CD4-positive, CD25-positive, alpha-beta regulatory T cell (primary cell): ENCODE measurements around the gene GNMT. TPM values are rescaled to one million over a fixed set of nuclear protein-coding genes. Genes with fewer than 3 reads are reported as not detected.

Experiments
- ATAC-seq, 2 donors: fragments of 150-1000 bp; cut with Tn5 transposase; one replicate each; pipeline ENCODE4 v1.10.0; 2021; ENCODE audit warnings: low read depth in 2 of 2, moderate number of reproducible peaks in 2 of 2, moderate library complexity in 1 of 2
- DNase-seq, 3 donors: peaks; one replicate each; pipeline versions ENCODE4 v3.0.0 to v3.0.0-alpha.2; 2012 to 2022; ENCODE audit warnings: mixed read lengths in 1 of 3
- H3K27ac ChIP-seq: one replicate; pipeline ENCODE4 v1.7.0; 2013; ENCODE audit warnings: mild to moderate bottlenecking, low read length; ENCODE audit not compliant: insufficient read depth, poor library complexity, severe bottlenecking
- H3K27me3 ChIP-seq: one replicate; pipeline ENCODE4 v1.7.0; 2013; ENCODE audit warnings: low read length; ENCODE audit not compliant: control insufficient read depth, insufficient read depth
- H3K36me3 ChIP-seq: one replicate; pipeline ENCODE4 v1.7.0; 2013; ENCODE audit warnings: mild to moderate bottlenecking, low read length, moderate library complexity; ENCODE audit not compliant: control insufficient read depth, insufficient read depth
- H3K4me1 ChIP-seq: 2 replicates; pipeline ENCODE4 v1.7.0; 2013; ENCODE audit warnings: mild to moderate bottlenecking, low read length; ENCODE audit not compliant: insufficient read depth, control insufficient read depth, poor library complexity, severe bottlenecking
- H3K4me3 ChIP-seq: one replicate; pipeline ENCODE4 v1.7.0; 2013; ENCODE audit warnings: low read depth, mild to moderate bottlenecking, low read length, moderate library complexity
- H3K9me3 ChIP-seq, 2 experiments: 1 replicate in 1 of 2; 2 replicates in 1 of 2; pipeline ENCODE4 v1.7.0; 2013; ENCODE audit warnings: low read length in 2 of 2, mild to moderate bottlenecking in 1 of 2, moderate library complexity in 1 of 2; ENCODE audit not compliant: control insufficient read depth in 2 of 2
- H3K27ac Mint-ChIP-seq, 3 donors: one replicate each; pipeline ENCODE4 v1.8.0; 2020 to 2022; ENCODE audit warnings: mild to moderate bottlenecking in 3 of 3, mixed read lengths in 3 of 3, moderate library complexity in 2 of 3
- H3K27me3 Mint-ChIP-seq: one replicate; pipeline ENCODE4 v1.8.0; 2022; ENCODE audit warnings: mild to moderate bottlenecking, mixed read lengths
- H3K36me3 Mint-ChIP-seq: one replicate; pipeline ENCODE4 v1.8.0; 2020; ENCODE audit warnings: mixed read lengths
- H3K4me1 Mint-ChIP-seq, 4 donors: one replicate each; pipeline ENCODE4 v1.8.0; 2020 to 2022; ENCODE audit warnings: mixed read lengths in 4 of 4, mild to moderate bottlenecking in 1 of 4
- H3K4me3 Mint-ChIP-seq, 4 donors: one replicate each; pipeline ENCODE4 v1.8.0; 2020 to 2022; ENCODE audit warnings: mild to moderate bottlenecking in 4 of 4, mixed read lengths in 4 of 4, moderate library complexity in 3 of 4
- H3K9me3 Mint-ChIP-seq, 7 donors: one replicate each; pipeline ENCODE4 v1.8.0; 2020 to 2022; ENCODE audit warnings: mixed read lengths in 7 of 7, mild to moderate bottlenecking in 3 of 7, moderate library complexity in 2 of 7
- polyA plus RNA-seq, 4 donors: library from polyadenylated mRNA; unstranded; fragments of 300-500 nt; fragmentation: Illumina TruSeq; gene quantifications; one replicate each; pipeline ENCODE4 v1.2.3, GENCODE V29; 2021
- total RNA-seq: library from RNA; stranded (reverse); gene quantifications from one replicate; pipeline ENCODE4 v1.2.3, GENCODE V29; 2022

The GNMT gene
- total and polyA plus RNA-seq, 5 donors from 2014 or later = 0.22 to 0.99 TPM; not detected in 3

DNA sequence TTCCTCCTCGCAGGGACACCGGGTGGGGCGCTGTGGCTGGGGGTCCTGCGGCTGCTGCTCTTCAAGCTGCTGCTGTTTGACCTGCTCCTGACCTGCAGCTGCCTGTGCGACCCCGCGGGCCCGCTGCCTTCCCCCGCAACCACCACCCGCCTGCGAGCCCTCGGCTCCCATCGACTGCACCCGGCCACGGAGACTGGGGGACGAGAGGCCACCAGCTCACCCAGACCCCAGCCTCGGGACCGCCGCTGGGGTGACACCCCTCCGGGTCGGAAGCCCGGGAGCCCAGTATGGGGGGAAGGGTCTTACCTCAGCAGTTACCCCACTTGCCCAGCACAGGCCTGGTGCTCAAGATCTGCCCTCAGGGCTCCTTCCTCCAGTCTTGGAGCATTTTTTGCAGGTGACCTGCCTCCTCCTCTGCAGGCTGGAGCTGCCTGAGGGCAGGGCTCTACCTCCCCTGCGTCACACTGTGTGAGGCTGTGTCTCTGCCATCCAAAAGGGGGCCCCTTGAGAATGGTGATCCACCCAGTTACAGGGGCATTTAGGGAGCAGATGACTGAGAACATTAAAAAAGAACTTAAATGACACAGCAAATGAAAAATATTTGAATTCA is 35.2 kb upstream of the GNMT start:
- Histone ChIP-seq H3K27ac (no peak overlapping the region), H3K4me3 (no peak overlapping the region), H3K27me3 (no peaks in the 10 kb centered on the region), H3K9me3 (no peaks in the 10 kb centered on the region), H3K36me3 (no peaks in the 10 kb centered on the region), H3K4me1 (peaks cover 22% of the 10 kb centered on the region)
- peak overlapping the region in 1 of 4 donors; percentile 41 for H3K4me3 Mint-ChIP-seq
- DNase-seq = no peak
- no peaks in the 10 kb centered on the region for H3K27me3 Mint-ChIP-seq
- no peak for ATAC-seq
- H3K27ac Mint-ChIP-seq = peak overlapping the region in 1 of 3 donors; percentile 92
- H3K4me1 Mint-ChIP-seq = peaks cover 6 to 18% (median 12%) of the 10 kb centered on the region in 4 donors
- H3K36me3 Mint-ChIP-seq = no peaks in the 10 kb centered on the region
- peaks cover 0 to 1% (median 0%) of the 10 kb centered on the region in 7 donors for H3K9me3 Mint-ChIP-seq

DNA sequence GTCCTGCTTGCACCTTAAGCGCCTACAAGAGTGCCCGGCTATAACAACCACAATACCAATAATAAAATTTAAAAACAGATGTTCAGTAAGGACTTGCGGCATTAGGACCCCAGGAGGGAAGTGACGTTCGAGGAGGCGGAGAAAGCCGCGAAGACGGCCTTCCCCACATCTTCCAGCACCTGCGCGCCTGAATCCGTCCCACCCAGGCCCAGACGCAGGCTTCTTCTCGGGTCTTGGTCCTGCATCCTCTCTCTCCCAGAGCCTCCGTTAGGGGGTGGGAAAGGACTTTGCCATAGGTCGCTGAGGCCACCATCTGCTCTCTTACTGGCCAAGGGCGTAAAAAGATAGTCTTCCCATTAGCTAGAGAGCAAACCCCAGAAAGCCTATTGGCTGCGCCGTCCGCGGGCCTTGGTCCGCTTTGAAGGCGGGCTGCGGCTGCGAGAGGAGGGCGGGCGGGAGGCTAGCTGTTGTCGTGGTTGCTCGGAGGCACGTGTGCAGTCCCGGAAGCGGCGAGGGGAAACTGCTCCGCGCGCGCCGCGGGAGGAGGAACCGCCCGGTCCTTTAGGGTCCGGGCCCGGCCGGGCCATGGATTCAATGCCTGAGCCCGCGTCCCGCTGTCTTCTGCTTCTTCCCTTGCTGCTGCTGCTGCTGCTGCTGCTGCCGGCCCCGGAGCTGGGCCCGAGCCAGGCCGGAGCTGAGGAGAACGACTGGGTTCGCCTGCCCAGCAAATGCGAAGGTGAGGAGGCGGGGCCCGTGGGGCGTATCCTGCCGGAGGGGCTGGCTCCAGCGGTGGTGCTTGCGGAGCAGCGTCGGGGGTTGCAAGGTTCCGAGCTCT is 31.4 kb upstream of the GNMT start, which contains the start of gene CNPY3:
TSS of gene CNPY3 (plus strand) at position 495 of the 835 bp plus-strand sequence. CDS start at position 586, 91 bp downstream.
- ATAC-seq = peak; percentile 87 to 89
- Histone ChIP-seq H3K4me3 (peak within 1 kb of the TSS; percentile 96), H3K4me1 (peaks cover 60% of the 10 kb centered on the region), H3K36me3 (peaks cover 18% of the 10 kb centered on the region), H3K9me3 (no peaks in the 10 kb centered on the region), H3K27ac (peak within 1 kb of the TSS; percentile 97), H3K27me3 (no peaks in the 10 kb centered on the region)
- H3K9me3 Mint-ChIP-seq = peaks cover 0 to 1% (median 0%) of the 10 kb centered on the region in 7 donors
- peaks cover 18 to 55% (median 32%) of the 10 kb centered on the region in 4 donors for H3K4me1 Mint-ChIP-seq
- no peaks in the 10 kb centered on the region for H3K27me3 Mint-ChIP-seq
- peak within 1 kb of the TSS; percentile 96 to 100 (median 99) for H3K4me3 Mint-ChIP-seq
- peak within 1 kb of the TSS; percentile 98 to 100 (median 100) for H3K27ac Mint-ChIP-seq
- H3K36me3 Mint-ChIP-seq = peaks cover 16% of the 10 kb centered on the region
- DNase-seq = peak; percentile 91 to 99 (median 95)

DNA sequence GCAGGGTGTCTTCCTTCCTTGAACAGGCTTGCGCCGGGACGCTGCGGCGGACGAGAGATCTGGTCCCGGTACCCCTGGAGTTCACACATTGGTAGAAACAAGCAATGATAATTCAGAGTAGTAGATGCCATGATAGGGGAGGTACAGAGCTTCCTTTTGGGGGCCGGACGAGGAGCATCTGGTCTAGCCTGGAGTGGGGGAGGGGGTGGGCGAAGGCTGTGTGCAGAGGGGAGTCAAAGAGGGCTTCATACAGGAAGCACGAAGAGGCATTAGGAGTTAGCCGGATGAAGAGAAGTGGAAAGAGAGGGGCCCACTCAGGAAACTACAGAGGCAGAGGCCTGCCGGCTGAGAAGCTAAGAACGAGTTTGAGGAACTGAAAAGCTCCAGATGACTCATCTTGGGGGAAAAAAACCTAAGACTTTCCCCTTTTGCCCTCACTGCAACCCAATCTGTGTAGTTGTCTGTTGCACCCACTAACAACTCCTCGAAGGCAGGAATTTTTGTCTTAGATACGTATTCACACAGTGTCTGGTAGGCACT is 30.7 kb upstream of the GNMT start:
- no peaks in the 10 kb centered on the region for H3K27me3 ChIP-seq
- peaks cover 60% of the 10 kb centered on the region for H3K4me1 ChIP-seq
- H3K4me3 ChIP-seq = peak overlapping the region; percentile 92
- Mint-ChIP-seq H3K4me1 (peaks cover 18 to 60% (median 34%) of the 10 kb centered on the region in 4 donors), H3K4me3 (peak overlapping the region; percentile 96 to 100 (median 99)), H3K36me3 (peaks cover 16% of the 10 kb centered on the region), H3K27ac (peak overlapping the region; percentile 98 to 100 (median 100)), H3K27me3 (no peaks in the 10 kb centered on the region), H3K9me3 (peaks cover 0 to 1% (median 0%) of the 10 kb centered on the region in 7 donors)
- peaks cover 23% of the 10 kb centered on the region for H3K36me3 ChIP-seq
- DNase-seq = peak in 2 of 3 donors; percentile 45 to 78
- peak overlapping the region; percentile 97 for H3K27ac ChIP-seq
- peak; percentile 8 for ATAC-seq
- H3K9me3 ChIP-seq = no peaks in the 10 kb centered on the region

DNA sequence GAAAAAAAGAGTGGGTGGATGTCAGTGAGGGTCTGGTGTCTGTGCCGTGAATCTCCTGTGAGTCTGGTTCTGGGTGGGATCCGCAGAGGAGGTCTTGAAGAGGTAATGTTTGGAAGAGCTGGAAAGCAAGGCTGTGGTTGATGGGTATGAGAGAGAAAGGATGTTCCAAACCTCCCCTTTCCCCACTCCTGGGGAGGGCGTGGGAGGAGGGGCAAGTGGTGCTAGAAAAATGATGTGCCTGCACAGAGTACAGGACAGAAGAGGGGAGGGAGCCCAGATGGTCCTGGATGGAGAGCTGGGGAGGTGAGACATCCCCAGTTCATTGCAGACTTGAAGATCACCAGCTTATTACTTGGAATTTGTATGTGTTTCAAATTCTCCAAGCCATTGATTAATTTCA is 28.1 kb upstream of the GNMT start:
- Histone ChIP-seq H3K27ac (peak overlapping the region; percentile 97), H3K4me3 (peak overlapping the region; percentile 37), H3K9me3 (no peaks in the 10 kb centered on the region), H3K27me3 (no peaks in the 10 kb centered on the region), H3K4me1 (peaks cover 57% of the 10 kb centered on the region), H3K36me3 (peaks cover 48% of the 10 kb centered on the region)
- Mint-ChIP-seq H3K27me3 (no peaks in the 10 kb centered on the region), H3K36me3 (peaks cover 29% of the 10 kb centered on the region), H3K27ac (peak overlapping the region; percentile 82 to 93 (median 90)), H3K4me1 (peaks cover 18 to 70% (median 38%) of the 10 kb centered on the region in 4 donors), H3K9me3 (peaks cover 0 to 1% (median 0%) of the 10 kb centered on the region in 7 donors), H3K4me3 (peak overlapping the region; percentile 10 to 100 (median 71))
- no peak for ATAC-seq
- DNase-seq = no peak

DNA sequence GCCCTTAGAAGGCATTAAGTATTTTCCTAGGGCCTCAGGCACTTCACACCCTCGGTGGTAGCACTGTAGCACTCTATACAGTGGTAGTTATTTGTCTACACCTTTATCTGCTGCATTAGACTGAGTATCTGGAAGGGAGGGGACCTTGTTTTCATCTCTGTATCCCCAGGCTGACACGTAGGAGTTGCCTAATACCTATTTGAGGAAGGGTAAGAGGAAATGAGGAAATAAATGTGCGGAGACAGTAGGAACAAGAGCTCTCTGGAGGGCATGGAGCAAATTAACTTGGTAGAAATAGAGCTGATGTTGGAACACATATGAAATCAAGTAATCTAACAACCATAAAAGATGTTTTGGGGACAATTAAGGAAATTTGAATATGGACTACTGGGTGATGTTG is 27.3 kb upstream of the GNMT start:
- Mint-ChIP-seq H3K4me3 (peak overlapping the region; percentile 10 to 100 (median 80)), H3K9me3 (peaks cover 0 to 1% (median 0%) of the 10 kb centered on the region in 7 donors), H3K4me1 (peaks cover 23 to 70% (median 42%) of the 10 kb centered on the region in 4 donors), H3K27ac (peak overlapping the region; percentile 64 to 93 (median 82)), H3K27me3 (no peaks in the 10 kb centered on the region), H3K36me3 (peaks cover 34% of the 10 kb centered on the region)
- Histone ChIP-seq H3K4me3 (peak overlapping the region; percentile 37), H3K4me1 (peaks cover 55% of the 10 kb centered on the region), H3K27me3 (no peaks in the 10 kb centered on the region), H3K9me3 (no peaks in the 10 kb centered on the region), H3K27ac (no peak overlapping the region), H3K36me3 (peaks cover 56% of the 10 kb centered on the region)
- ATAC-seq (no peak), DNase-seq (no peak)

DNA sequence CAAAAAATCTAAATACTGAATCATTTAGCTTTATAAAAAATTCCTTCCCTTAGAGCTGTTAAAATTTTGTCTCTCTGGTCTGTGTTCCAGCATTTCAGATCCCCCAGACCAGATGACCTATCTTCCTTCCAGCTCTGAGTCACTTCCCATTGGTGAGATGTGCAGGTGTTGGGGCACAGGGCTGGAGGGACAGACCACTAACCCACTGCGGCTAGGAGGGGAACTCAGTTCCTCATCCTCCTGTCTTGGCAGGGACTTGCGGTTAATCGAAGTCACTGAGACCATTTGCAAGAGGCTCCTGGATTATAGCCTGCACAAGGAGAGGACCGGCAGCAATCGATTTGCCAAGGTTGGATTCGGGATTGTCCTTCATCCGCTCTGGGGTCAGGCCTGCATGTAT is 25.2 kb upstream of the GNMT start:
- peaks cover 75% of the 10 kb centered on the region for H3K36me3 ChIP-seq
- H3K27ac Mint-ChIP-seq = peak overlapping the region in 2 of 3 donors; percentile 29 to 65

DNA sequence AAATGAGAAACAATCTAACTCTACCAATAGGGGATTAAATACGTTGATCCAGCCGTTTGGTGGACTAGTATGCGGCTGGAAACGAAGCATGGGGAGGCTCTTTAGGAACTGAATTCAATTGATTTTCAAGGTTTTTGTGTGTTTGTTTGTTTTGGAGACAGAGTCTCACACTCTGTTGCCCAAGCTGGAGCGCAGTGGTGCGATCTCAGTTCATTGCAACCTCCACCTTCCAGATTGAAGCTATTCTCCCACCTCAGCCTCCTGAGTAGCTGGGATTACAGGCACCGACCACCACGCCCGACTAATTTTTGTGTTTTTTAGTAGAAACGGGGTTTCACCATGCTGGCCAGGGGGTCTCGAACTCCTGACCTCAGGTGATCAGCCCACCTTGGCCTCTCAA is 24.2 kb upstream of the GNMT start:
- H3K36me3 Mint-ChIP-seq = peaks cover 41% of the 10 kb centered on the region
- H3K4me3 Mint-ChIP-seq = no peak overlapping the region
- no peak for ATAC-seq
- Histone ChIP-seq H3K27ac (no peak overlapping the region), H3K36me3 (peaks cover 83% of the 10 kb centered on the region), H3K4me3 (no peak overlapping the region), H3K9me3 (no peaks in the 10 kb centered on the region), H3K4me1 (peaks cover 28% of the 10 kb centered on the region), H3K27me3 (no peaks in the 10 kb centered on the region)
- DNase-seq = no peak
- no peaks in the 10 kb centered on the region for H3K9me3 Mint-ChIP-seq
- peaks cover 17 to 42% (median 29%) of the 10 kb centered on the region in 4 donors for H3K4me1 Mint-ChIP-seq
- peak overlapping the region in 2 of 3 donors; percentile 22 to 29 for H3K27ac Mint-ChIP-seq
- no peaks in the 10 kb centered on the region for H3K27me3 Mint-ChIP-seq

More for the DNA sequence above, 25.2 kb upstream of the GNMT start:
- DNase-seq (no peak), ATAC-seq (no peak)
- H3K27ac ChIP-seq = no peak overlapping the region
- peaks cover 38% of the 10 kb centered on the region for H3K4me1 ChIP-seq
- H3K9me3 ChIP-seq = no peaks in the 10 kb centered on the region
- peaks cover 17 to 53% (median 30%) of the 10 kb centered on the region in 4 donors for H3K4me1 Mint-ChIP-seq
- no peaks in the 10 kb centered on the region for H3K27me3 Mint-ChIP-seq
- H3K27me3 ChIP-seq = no peaks in the 10 kb centered on the region
- H3K4me3 ChIP-seq = no peak overlapping the region
- H3K9me3 Mint-ChIP-seq = no peaks in the 10 kb centered on the region
- peaks cover 41% of the 10 kb centered on the region for H3K36me3 Mint-ChIP-seq
- H3K4me3 Mint-ChIP-seq = peak overlapping the region in 1 of 4 donors; percentile 35
